TTC549 (cell line): Measurements from ENCODE around the gene COL5A2.

ENCODE experiments used
- FAIRE-seq: peaks from 2 replicates; lab custom pipeline; 2012; peaks lifted over from hg19 to GRCh38; lab: Jason Lieb, UNC

Gene COL5A2

DNA sequence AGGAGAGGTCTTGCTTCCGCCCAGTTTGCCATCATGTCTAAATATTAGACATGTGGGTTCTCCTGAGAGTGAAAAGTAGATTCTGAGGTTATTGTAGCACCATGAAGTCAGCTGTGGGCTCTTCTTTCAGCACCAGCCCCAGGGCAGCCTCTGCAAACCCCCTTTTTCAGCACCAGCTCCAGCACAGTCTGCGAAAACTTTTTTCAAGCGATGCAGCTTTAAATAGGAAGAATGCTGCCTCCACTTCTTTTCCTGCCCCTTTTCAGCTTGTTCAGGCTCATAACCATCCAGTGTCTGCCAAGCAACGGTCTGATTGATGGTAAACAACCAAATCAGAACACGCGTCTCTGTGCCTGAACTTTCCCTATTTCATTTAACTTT lies at the start of gene COL5A2:
COL5A2 (minus strand) TSS at position 192 of the 381 bp plus-strand sequence; CDS start at position 35, 157 bp downstream.
- peak; percentile 99 for FAIRE-seq

- no peak for FAIRE-seq
Observed at GRCh38 chr2:189226017-189226416, 46.5 kb upstream of the COL5A2 start.

DNA sequence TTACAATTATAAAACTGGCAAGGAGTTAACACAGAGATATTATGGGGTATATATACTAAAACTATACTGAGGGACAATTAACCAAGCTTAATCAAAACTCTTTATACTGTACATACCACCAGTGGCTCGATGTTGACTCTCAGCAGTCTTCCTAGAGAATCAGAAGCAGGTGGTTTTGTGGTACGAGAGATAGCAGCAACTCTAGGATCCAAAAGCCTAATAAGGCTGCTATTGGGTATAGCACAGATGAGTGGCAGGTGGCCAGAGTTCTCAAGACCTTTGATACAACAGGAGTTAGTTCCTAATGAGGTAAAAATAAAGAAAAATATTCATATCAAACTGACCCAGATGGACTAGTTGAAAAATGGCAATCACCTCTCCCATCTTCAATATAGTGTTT lies 45.5 kb upstream of the COL5A2 start:
- FAIRE-seq: no peak

- no peak for FAIRE-seq
Observed at GRCh38 chr2:189222468-189223105, 43.0 kb upstream of the COL5A2 start.

- FAIRE-seq: peak; percentile 39
Observed at GRCh38 chr2:189221811-189222467, 42.4 kb upstream of the COL5A2 start.

DNA sequence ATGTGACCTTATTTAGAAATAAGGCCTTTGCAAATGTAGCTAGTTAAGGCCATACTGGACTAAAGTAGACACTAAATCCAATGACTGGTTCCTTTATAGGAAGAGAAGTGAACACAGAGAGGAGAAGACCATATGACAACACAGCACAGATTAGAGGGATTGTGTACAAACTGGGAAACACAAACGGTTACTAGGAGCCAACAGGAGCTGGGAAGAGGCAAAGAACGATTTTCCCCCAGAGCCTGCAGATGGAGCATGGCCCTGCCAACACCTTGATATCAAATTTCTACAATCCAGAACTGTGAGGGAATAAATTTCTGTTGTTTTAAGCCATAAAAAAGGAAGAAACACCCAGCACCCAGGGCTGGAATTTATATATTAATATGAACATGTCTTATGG lies 38.7 kb upstream of the COL5A2 start:
- FAIRE-seq: no peak

- FAIRE-seq: peak; percentile 99
Observed at GRCh38 chr2:189217541-189217940, 38.0 kb upstream of the COL5A2 start.

DNA sequence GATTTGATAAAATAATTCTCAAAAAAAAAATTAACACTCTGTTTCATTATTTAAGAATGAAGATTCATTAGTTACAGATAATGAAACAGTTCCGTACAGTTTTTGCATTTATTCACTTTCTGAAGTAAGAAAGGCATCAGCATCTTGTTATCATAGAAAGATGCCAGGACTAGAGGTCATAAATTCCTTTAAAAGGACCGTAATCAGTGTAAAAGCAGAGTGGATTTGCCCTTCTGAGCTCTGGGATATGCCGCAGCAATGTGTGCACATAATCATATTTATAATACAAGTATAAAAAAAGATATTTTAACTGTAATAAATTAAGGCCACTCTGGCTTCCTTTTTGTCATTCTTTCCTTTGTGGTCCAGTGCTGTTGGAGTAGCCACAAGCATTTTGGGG lies 37.5 kb upstream of the COL5A2 start:
- FAIRE-seq: no peak

GRCh38 chr2:189214484-189214883 lies 34.9 kb upstream of the COL5A2 start:
- peak; percentile 47 for FAIRE-seq

- FAIRE-seq: peak; percentile 47
Observed at GRCh38 chr2:189213250-189213649, 33.7 kb upstream of the COL5A2 start.

GRCh38 chr2:189210250-189211087 lies 30.9 kb upstream of the COL5A2 start:
- FAIRE-seq: peak; percentile 100

DNA sequence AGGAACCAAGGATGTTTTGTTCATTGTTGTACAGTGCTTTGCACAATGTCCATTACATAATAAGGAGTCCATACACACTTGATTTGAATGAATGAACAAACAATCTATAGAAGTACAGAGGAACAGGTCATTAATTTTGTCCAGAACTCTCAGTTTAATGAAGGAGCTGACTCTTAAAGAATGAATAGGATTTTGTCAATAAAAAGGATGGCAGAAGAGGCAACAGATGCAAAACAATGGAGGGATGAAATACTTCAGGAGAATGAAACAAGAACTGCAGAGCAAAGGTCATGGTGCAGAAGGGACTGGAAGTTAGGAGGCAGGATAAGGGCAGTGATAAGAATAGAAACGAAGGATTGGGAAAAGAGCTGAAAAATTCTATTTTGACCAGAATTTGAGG lies 28.7 kb upstream of the COL5A2 start:
- peak; percentile 99 for FAIRE-seq

DNA sequence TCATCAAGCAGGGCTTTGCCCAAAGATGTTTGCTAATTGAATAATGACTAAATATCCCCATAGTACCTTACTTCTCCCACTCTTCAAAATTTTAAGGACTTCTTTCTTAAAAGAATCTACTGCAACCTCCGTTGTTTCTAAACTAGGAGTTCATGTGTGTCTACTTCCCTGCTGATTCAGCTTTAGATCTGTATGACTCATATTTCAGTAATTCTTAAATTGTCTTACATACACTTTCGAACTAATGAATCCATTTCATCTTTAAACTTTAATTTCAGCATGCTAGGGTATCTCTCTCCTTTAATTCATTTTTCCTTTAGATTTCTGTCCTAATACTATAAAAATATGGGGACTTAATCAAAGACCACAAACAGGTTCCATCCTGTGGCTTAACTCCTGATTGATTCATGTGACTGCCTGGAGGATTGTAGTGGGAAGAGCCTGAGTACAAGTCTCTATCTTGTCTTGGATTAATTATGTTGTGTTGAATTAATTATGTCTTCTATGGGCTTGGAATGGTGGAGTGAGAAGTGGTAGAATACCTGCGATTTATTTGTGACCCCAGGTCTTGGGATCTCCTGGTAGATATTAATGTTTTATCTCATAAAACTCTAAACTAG lies 24.9 kb upstream of the COL5A2 start:
- FAIRE-seq: peak; percentile 99

DNA sequence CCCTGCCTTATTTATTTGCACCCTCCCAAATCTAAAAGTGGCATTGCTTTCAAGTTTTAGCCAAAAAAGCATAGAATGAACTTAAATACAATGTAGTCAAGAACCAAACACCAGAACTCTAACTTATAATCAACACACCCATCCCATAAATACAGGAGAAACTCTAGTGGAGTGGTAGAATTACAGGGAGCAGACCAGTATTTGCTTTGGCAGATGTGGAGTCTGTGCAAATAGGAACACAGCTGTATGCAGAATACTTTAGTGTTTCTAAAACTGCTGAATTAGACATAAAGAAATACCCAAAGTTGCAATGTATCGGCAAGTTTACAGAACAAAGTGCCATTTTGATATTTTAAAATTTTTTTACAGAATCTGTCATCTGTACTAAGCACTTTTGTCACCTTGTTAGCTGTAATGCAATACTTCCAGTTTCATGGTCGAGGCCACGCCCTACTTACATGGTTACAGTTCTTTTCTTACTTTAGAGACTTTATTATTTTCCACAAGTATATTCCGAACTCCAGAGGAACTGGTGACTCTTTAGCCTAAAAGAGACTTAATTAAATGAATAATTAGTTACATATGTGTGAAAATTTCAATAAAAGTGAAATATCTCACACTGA lies 23.7 kb upstream of the COL5A2 start:
- no peak for FAIRE-seq

DNA sequence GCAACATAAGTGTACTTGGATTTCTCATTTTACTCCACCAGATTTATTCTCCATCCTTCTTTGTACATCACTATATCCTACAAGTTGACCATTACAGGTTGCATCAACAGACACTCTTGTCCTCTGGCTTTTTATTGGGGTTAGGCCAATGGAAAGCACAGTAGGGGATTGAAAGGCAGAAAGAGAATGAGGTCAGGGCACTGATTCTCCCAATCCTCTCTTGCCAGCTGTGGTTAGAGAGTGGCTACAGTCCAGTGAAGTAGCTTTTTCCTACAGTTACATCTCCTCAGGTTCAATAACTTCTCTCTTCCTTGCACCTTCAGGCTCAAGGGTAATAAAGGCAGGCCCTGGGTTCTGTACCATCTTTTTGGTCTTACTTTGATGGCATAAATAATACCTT lies 20.2 kb upstream of the COL5A2 start:
- no peak for FAIRE-seq

DNA sequence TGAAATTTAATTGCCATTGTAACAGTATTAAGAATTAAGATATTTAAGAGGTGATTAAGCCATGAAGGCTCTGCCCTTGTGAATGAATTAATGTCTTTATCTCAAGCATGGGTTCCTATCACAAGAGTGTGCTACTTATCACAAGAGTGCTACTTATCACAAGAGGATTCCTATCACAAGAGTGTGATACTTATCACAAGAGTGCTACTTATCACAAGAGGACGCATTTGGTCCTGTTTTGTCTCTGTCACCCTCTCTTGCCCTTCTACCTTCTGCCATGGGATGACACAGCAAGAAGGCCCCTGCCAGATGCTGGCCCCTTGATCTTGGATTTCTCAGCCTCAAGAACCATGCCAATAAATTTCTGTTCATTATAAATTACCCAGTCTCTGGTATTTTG lies 13.2 kb upstream of the COL5A2 start:
- no peak for FAIRE-seq

GRCh38 chr2:189191766-189192165 lies 12.2 kb upstream of the COL5A2 start:
- peak; percentile 79 for FAIRE-seq

DNA sequence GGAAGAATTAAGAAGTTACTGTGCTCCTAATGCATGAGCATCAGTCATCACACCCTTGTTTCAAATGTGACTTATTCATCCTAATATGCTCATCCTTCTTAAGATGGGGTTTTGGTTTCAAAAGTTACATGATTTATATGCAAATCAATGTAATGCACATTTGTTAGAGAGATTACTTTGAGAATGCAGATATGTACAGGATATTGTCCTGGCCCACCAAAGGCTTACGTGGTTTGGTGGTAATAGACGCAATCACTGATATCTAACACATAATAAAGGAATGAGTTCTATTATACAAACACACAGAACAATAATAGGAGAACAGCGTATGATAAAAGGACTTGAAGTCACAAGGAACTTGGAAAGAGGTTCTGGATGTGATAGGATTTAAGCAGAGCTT lies 11.1 kb upstream of the COL5A2 start:
- no peak for FAIRE-seq

DNA sequence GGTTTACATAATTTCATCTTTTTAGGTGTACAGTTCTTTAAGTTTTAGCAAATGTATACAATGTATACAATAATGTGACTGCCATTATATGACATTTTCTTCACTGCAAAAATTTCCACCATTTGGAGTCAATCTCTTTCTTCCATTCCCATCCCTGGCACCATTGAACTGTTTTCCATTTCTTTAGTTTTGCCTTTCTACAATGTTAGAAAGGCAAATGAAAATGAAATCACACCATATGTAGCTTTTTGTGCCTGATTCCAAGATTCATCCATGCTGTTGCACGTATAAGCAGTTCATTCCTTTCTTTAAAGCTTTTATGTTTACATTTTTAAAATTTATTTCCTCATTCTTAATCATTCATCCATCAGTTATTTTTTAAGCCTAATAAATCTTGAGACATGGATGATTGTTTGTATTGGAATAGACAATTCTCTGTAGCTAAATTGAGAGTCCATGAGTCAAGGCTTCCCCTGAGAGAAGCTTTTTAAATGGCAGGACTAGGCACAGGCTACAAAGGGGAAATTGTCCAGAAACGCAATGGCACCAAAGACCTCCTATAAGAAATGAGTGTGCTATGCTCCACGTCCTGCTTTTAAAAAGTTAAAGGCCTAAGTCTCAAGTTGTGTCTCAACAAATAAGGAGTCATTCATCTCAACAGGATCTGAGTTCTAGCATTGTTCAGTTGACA lies 8.7 kb upstream of the COL5A2 start:
- FAIRE-seq: peak; percentile 99

DNA sequence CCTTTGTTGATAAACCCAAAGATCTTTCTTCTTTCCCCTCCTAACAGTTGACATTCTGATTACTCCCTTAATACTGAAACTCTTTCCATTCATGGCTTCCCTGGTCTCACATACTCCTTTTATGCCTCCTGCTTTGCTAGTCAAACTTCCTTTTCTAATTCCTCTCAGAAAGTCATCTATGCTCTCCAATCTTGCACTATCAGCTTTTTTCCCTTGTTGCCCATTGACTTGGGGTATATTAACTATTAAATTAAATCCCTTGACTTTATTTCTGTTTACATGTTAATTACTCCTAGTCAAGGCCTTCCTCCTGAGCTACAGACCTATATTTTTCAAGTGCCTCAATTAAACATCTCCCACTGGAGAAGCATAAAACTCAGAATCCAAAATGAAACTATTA lies 3.6 kb upstream of the COL5A2 start:
- FAIRE-seq: no peak

GRCh38 chr2:189181706-189182105 lies 2.1 kb upstream of the COL5A2 start:
- FAIRE-seq: peak; percentile 73
